Neural cell (in vitro differentiated cells): ENCODE results near the gene PROM2. TPM values are rescaled to one million over a fixed set of nuclear protein-coding genes. Genes with fewer than 3 reads are reported as not detected.

Experiments used
- H2AFZ ChIP-seq: fragments of 200-600, 300-800 bp; sonication (generic), shearing (Covaris generic); 2 replicates; pipeline ENCODE4 v1.6.0; 2014; ENCODE audit warnings: low read depth, mild to moderate bottlenecking, antibody characterized with exemption, low read length, moderate library complexity
- H3F3A ChIP-seq: fragments of 200-600 bp; shearing (Covaris generic); 2 replicates; pipeline ENCODE4 v1.6.1; 2016; ENCODE audit warnings: mild to moderate bottlenecking, moderate library complexity, mixed read lengths, antibody characterized with exemption, low read length; ENCODE audit not compliant: insufficient read depth, poor library complexity, severe bottlenecking
- H3K27ac ChIP-seq: fragments of 200-600, 300-800 bp; sonication (generic), shearing (Covaris generic); 2 replicates; pipeline ENCODE4 v1.5.1; 2014; ENCODE audit warnings: mild to moderate bottlenecking, low read length, moderate library complexity
- H3K27me3 ChIP-seq: fragments of 300-800, 200-600 bp; sonication (generic), shearing (Covaris generic); 2 replicates; pipeline ENCODE4 v1.6.0; 2014; ENCODE audit warnings: mild to moderate bottlenecking, low read depth, low read length, moderate library complexity; ENCODE audit not compliant: insufficient read depth
- H3K36me3 ChIP-seq: fragments of 300-800, 200-600 bp; sonication (generic), shearing (Covaris generic); 2 replicates; pipeline ENCODE4 v1.5.1; 2014; ENCODE audit warnings: mild to moderate bottlenecking, antibody characterized with exemption, low read length, moderate library complexity; ENCODE audit not compliant: insufficient read depth
- H3K4me2 ChIP-seq: fragments of 300-800, 200-600 bp; sonication (generic), shearing (Covaris generic); 2 replicates; pipeline ENCODE4 v1.6.0; 2014; ENCODE audit warnings: mild to moderate bottlenecking, low read length
- H3K4me3 ChIP-seq: fragments of 300-800, 200-600 bp; sonication (generic), shearing (Covaris generic); 2 replicates; pipeline ENCODE4 v1.5.1; 2014; ENCODE audit warnings: mild to moderate bottlenecking, low read length, moderate library complexity
- H3K79me2 ChIP-seq: fragments of 200-600 bp; shearing (Covaris generic); replicated peaks from 2 replicates; pipeline ENCODE4 v1.6.0; 2014; ENCODE audit warnings: mild to moderate bottlenecking, low read length, moderate library complexity; ENCODE audit not compliant: insufficient read depth
- H3K9ac ChIP-seq: fragments of 300-800, 200-600 bp; sonication (generic), shearing (Covaris generic); 2 replicates; pipeline ENCODE4 v1.6.1; 2016; ENCODE audit warnings: mild to moderate bottlenecking, low read length, mixed read lengths
- H3K9me2 ChIP-seq: fragments of 200-600 bp; shearing (Covaris generic); 2 replicates; pipeline ENCODE4 v1.6.1; 2016; ENCODE audit warnings: mild to moderate bottlenecking, low read length, mixed read lengths; ENCODE audit not compliant: insufficient read depth
- H3K9me3 ChIP-seq: fragments of 200-600, 300-800 bp; sonication (generic), shearing (Covaris generic); 2 replicates; pipeline ENCODE4 v1.6.1; 2016; ENCODE audit warnings: mild to moderate bottlenecking, mixed run types, low read length, moderate library complexity, mixed read lengths
- H4K20me1 ChIP-seq: fragments of 200-600 bp; shearing (Covaris generic); 2 replicates; pipeline ENCODE4 v1.6.1; 2016; ENCODE audit warnings: mild to moderate bottlenecking, mixed run types; ENCODE audit not compliant: insufficient read depth
- EP300 ChIP-seq: fragments of 450-650 bp; conservative IDR thresholded peaks from 2 replicates; pipeline ENCODE4 v1.6.1; 2014; ENCODE audit warnings: antibody characterized with exemption, mild to moderate bottlenecking, moderate library complexity; ENCODE audit not compliant: poor library complexity, severe bottlenecking
- EZH2 ChIP-seq: fragments of 200-600, 300-800 bp; shearing (Covaris generic), sonication (generic); IDR thresholded peaks from 2 replicates; pipeline ENCODE4 v1.6.1; 2014; ENCODE audit warnings: antibody characterized with exemption, low read length, borderline replicate concordance, mild to moderate bottlenecking; ENCODE audit not compliant: insufficient read depth, poor library complexity, severe bottlenecking
- MXI1 ChIP-seq: fragments of 450-650 bp; conservative IDR thresholded peaks from 2 replicates; pipeline ENCODE4 v1.6.1; 2014; ENCODE audit warnings: antibody characterized with exemption, mild to moderate bottlenecking; ENCODE audit not compliant: poor library complexity, severe bottlenecking
- POLR2AphosphoS5 ChIP-seq: IDR thresholded peaks from 2 replicates; pipeline ENCODE4 v1.6.1; 2012
- RAD21 ChIP-seq: fragments of 450-650 bp; conservative IDR thresholded peaks from 2 replicates; pipeline ENCODE4 v1.6.1; 2014; ENCODE audit warnings: antibody characterized with exemption, mild to moderate bottlenecking, moderate library complexity
- SMC3 ChIP-seq: fragments of 450-650 bp; conservative IDR thresholded peaks from 2 replicates; pipeline ENCODE4 v1.6.1; 2014; ENCODE audit warnings: antibody characterized with exemption, mild to moderate bottlenecking, moderate library complexity; ENCODE audit not compliant: poor library complexity
- polyA plus RNA-seq: library from polyadenylated mRNA; depleted of rRNA; stranded (reverse); fragments of >200 nt; gene quantifications from 2 replicates; pipeline ENCODE4 v1.2.3, GENCODE V29; 2014
- TF ChIP-seq, protein P1 (sequence below): IDR thresholded peaks from 2 replicates; pipeline ENCODE4 v1.6.1; 2012; ENCODE audit warnings: borderline replicate concordance
- TF ChIP-seq, protein P2 (sequence below): fragments of 450-650 bp; IDR thresholded peaks from 2 replicates; pipeline ENCODE4 v1.5.1; 2014; ENCODE audit warnings: antibody characterized with exemption, mild to moderate bottlenecking, moderate library complexity; ENCODE audit not compliant: poor library complexity, severe bottlenecking

The PROM2 gene
- polyA plus RNA-seq, 1 donor from 2014 or later = 2.2 TPM

DNA sequence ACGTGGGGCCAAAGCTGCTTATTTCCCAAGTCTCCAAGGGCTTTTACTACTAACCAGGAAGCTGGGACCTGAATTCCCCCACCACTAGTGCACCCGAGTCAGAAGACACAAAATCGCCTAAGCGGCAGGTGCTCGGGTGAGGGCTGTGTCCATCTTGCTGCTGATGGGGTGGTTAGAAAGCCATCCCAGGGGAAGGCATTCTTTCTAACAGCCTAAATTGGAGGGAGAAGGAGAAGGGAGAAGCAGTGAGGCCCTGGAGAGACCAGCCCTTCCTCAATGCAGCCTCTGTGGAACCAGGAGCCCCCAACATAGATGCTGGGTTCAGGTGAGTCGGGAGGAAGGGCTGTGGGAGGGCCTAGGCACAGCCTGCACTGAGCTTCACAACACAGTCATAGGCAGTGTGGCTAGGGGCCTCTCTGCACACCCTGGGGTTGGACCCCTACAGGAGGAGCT, 1.9 kb upstream of the PROM2 start:
- Histone ChIP-seq H3K9ac (no peak overlapping the region), H3F3A (no peaks in the 10 kb centered on the region), H3K4me3 (no peak overlapping the region), H3K4me2 (no peak overlapping the region), H3K27me3 (no peaks in the 10 kb centered on the region), H3K27ac (no peak overlapping the region), H3K9me2 (no peaks in the 10 kb centered on the region), H4K20me1 (no peaks in the 10 kb centered on the region), H2AFZ (no peak overlapping the region), H3K79me2 (no peaks in the 10 kb centered on the region), H3K9me3 (peaks cover 12% of the 10 kb centered on the region), H3K36me3 (no peaks in the 10 kb centered on the region)
- TF ChIP-seq EP300 (no peak), MXI1 (no peak), POLR2AphosphoS5 (no peak)

DNA sequence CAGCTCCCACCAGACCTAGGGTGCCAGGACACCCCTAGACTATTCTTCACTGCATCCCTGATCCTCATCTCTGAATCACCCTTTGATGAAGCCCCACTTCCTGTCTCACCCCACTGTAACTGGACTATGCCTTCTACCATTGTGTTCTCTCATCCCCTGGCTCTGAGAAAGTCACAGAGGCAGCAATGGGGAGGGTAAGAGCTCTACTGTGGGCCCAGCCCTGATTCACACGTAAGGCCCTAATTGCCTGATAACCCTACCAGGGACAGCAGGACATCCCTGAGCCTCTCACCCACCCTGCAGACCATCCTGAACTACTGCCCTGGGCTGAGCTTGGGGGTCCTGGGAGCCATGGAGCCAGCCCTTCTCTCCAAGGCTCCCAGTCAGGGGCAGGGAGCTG, 1.5 kb upstream of the PROM2 start:
- H3K4me2 ChIP-seq = no peak overlapping the region

More for the DNA sequence above, 1.5 kb upstream of the PROM2 start:
- Histone ChIP-seq H3K9ac (no peak overlapping the region), H3K4me3 (no peak overlapping the region), H3K27ac (no peak overlapping the region), H3F3A (no peaks in the 10 kb centered on the region), H3K36me3 (no peaks in the 10 kb centered on the region), H4K20me1 (no peaks in the 10 kb centered on the region), H2AFZ (no peak overlapping the region), H3K79me2 (no peaks in the 10 kb centered on the region), H3K27me3 (no peaks in the 10 kb centered on the region), H3K9me3 (peaks cover 12% of the 10 kb centered on the region), H3K9me2 (no peaks in the 10 kb centered on the region)
- TF ChIP-seq, protein P1, sequence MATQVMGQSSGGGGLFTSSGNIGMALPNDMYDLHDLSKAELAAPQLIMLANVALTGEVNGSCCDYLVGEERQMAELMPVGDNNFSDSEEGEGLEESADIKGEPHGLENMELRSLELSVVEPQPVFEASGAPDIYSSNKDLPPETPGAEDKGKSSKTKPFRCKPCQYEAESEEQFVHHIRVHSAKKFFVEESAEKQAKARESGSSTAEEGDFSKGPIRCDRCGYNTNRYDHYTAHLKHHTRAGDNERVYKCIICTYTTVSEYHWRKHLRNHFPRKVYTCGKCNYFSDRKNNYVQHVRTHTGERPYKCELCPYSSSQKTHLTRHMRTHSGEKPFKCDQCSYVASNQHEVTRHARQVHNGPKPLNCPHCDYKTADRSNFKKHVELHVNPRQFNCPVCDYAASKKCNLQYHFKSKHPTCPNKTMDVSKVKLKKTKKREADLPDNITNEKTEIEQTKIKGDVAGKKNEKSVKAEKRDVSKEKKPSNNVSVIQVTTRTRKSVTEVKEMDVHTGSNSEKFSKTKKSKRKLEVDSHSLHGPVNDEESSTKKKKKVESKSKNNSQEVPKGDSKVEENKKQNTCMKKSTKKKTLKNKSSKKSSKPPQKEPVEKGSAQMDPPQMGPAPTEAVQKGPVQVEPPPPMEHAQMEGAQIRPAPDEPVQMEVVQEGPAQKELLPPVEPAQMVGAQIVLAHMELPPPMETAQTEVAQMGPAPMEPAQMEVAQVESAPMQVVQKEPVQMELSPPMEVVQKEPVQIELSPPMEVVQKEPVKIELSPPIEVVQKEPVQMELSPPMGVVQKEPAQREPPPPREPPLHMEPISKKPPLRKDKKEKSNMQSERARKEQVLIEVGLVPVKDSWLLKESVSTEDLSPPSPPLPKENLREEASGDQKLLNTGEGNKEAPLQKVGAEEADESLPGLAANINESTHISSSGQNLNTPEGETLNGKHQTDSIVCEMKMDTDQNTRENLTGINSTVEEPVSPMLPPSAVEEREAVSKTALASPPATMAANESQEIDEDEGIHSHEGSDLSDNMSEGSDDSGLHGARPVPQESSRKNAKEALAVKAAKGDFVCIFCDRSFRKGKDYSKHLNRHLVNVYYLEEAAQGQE = no peak
- TF ChIP-seq SMC3 (no peak), EZH2 (no peak), EP300 (no peak), MXI1 (no peak), POLR2AphosphoS5 (no peak), RAD21 (no peak)
- TF ChIP-seq, protein P2, sequence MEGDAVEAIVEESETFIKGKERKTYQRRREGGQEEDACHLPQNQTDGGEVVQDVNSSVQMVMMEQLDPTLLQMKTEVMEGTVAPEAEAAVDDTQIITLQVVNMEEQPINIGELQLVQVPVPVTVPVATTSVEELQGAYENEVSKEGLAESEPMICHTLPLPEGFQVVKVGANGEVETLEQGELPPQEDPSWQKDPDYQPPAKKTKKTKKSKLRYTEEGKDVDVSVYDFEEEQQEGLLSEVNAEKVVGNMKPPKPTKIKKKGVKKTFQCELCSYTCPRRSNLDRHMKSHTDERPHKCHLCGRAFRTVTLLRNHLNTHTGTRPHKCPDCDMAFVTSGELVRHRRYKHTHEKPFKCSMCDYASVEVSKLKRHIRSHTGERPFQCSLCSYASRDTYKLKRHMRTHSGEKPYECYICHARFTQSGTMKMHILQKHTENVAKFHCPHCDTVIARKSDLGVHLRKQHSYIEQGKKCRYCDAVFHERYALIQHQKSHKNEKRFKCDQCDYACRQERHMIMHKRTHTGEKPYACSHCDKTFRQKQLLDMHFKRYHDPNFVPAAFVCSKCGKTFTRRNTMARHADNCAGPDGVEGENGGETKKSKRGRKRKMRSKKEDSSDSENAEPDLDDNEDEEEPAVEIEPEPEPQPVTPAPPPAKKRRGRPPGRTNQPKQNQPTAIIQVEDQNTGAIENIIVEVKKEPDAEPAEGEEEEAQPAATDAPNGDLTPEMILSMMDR = no peak
